Breast epithelium (tissue), 3 donors: Measurements from ENCODE around the gene DCLK1.

Experiments
- CTCF ChIP-seq, 3 donors: fragments of 450-650 bp; IDR thresholded peaks; one replicate each; pipeline ENCODE4 v1.5.1; 2016 to 2017; ENCODE audit warnings: antibody characterized with exemption in 3 of 3, mild to moderate bottlenecking in 3 of 3, moderate library complexity in 3 of 3
- POLR2AphosphoS5 ChIP-seq, 3 donors: sonication (generic); formaldehyde crosslinking; IDR thresholded peaks; one replicate each; pipeline ENCODE4 v1.6.1; 2017; ENCODE audit warnings: antibody characterized with exemption in 3 of 3

GRCh38 chr13:36148446-36148845 lies 17.3 kb upstream of the DCLK1 start:
- TF ChIP-seq CTCF (IDR thresholded peaks at IDR 0.05) (no peak), POLR2AphosphoS5 (IDR thresholded peaks at IDR 0.05) (no peak)
